Measurements from ENCODE around the gene MYH8. TPM values are rescaled to one million over a fixed set of nuclear protein-coding genes. Genes with fewer than 3 reads are reported as not detected.

Gene MYH8
- total and polyA plus RNA-seq, 4 donors = 0.14 TPM; not detected in 3

DNA sequence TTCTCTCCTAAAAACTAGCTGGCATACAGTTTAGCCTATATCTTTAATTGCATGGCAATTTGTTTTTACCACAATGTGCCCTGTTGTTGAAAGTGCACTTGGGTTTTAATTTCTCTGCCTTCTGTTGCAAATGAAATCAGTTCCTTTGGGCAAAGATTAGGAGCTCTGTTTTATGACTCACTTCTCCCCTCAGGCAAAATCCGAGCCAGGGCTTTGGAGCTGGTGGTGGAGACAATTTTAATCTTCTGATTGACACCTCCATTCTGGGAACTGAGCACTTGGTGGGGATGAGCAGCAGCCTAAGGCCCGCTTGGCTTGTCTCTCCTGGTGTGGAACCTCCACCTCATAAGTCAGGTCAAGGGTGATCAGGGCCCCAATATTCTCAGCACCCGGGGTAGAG, 13.3 kb upstream of the MYH8 start:
- TF ChIP-seq, protein P1, sequence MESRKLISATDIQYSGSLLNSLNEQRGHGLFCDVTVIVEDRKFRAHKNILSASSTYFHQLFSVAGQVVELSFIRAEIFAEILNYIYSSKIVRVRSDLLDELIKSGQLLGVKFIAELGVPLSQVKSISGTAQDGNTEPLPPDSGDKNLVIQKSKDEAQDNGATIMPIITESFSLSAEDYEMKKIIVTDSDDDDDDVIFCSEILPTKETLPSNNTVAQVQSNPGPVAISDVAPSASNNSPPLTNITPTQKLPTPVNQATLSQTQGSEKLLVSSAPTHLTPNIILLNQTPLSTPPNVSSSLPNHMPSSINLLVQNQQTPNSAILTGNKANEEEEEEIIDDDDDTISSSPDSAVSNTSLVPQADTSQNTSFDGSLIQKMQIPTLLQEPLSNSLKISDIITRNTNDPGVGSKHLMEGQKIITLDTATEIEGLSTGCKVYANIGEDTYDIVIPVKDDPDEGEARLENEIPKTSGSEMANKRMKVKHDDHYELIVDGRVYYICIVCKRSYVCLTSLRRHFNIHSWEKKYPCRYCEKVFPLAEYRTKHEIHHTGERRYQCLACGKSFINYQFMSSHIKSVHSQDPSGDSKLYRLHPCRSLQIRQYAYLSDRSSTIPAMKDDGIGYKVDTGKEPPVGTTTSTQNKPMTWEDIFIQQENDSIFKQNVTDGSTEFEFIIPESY (IDR thresholded peaks at IDR 0.05) = no peak
- TF ChIP-seq NR2F2 (IDR thresholded peaks at IDR 0.05) = no peak
- H3K9ac ChIP-seq (ENCODE audit: low read depth in 1 of 2, low read length in 2 of 2) = no peak overlapping the region
- H3K27me3 ChIP-seq (ENCODE audit: control insufficient read depth in 4 of 4, insufficient read depth in 4 of 4, low read length in 3 of 4) = no peaks in the 10 kb centered on the region
- H3K27ac ChIP-seq (ENCODE audit: low read depth in 1 of 2, low read length in 2 of 2) = no peak overlapping the region
- H3K4me1 ChIP-seq (ENCODE audit: control insufficient read depth in 4 of 4, insufficient read depth in 4 of 4, low read length in 3 of 4) = no peaks in the 10 kb centered on the region
- 63% methylated on average over 3 of the region's 3 CpGs for whole genome bisulfite sequencing
- peaks cover 0 to 3% (median under 1%) of the 10 kb centered on the region in 4 donors for H3K9me3 ChIP-seq (ENCODE audit: control insufficient read depth in 4 of 4, low read length in 3 of 4)
- DNase-seq (ENCODE audit: low spot score) = no peak
- H3K4me3 ChIP-seq (ENCODE audit: low read depth in 1 of 3, low read length in 3 of 3) = no peak overlapping the region
- H3K36me3 ChIP-seq (ENCODE audit: control insufficient read depth in 4 of 4, insufficient read depth in 3 of 4, low read depth in 1 of 4, low read length in 3 of 4) = no peaks in the 10 kb centered on the region

DNA sequence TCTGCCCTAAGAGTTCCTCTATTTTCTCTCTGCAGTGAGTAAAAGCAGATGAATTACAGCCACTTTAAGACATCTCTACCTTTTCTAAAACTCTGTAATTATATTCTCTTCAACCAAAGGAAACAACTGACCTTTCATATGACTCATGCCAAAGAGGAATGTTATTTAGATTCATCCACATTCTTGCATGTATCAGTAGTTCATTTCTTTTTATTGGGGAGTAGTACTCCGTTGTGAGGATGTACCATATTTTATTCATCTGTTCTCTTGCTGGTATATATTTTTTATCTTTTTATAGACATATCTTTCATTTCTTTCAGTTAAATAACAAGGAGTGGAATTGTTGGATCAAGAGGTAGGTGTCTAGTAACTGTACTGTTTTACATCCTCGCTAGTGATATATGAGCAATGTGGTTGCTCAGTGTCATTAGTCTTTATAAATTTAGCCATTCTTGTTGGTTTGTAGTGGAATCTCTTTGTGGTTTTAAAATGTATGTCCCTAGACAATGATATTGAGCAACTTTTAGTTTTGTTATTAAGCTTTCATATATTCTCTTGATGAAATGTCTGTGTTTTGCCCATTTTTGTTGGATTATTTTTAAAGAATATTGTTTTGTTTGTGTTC, 7.8 kb upstream of the MYH8 start:
- Histone ChIP-seq H3K4me1 (ENCODE audit: control insufficient read depth in 4 of 4, insufficient read depth in 4 of 4, low read length in 3 of 4) (no peaks in the 10 kb centered on the region), H3K9me3 (ENCODE audit: control insufficient read depth in 4 of 4, low read length in 3 of 4) (peaks cover 0 to 3% (median under 1%) of the 10 kb centered on the region in 4 donors), H3K4me3 (ENCODE audit: low read depth in 1 of 3, low read length in 3 of 3) (no peak overlapping the region), H3K27me3 (ENCODE audit: control insufficient read depth in 4 of 4, insufficient read depth in 4 of 4, low read length in 3 of 4) (peaks cover 0 to 3% (median 0%) of the 10 kb centered on the region in 4 donors), H3K36me3 (ENCODE audit: control insufficient read depth in 4 of 4, insufficient read depth in 3 of 4, low read depth in 1 of 4, low read length in 3 of 4) (no peaks in the 10 kb centered on the region), H3K27ac (ENCODE audit: low read depth in 1 of 2, low read length in 2 of 2) (no peak overlapping the region), H3K9ac (ENCODE audit: low read depth in 1 of 2, low read length in 2 of 2) (no peak overlapping the region)
- DNase-seq (ENCODE audit: low spot score) = no peak
- WGBS = 63% methylated on average over 2 of the region's 2 CpGs
- TF ChIP-seq JUND (IDR thresholded peaks at IDR 0.05) (no peak), FOXA2 (IDR thresholded peaks at IDR 0.05) (no peak), HNF4A (conservative IDR thresholded peaks at IDR 0.05) (no peak), RXRA (IDR thresholded peaks at IDR 0.05) (no peak), HNF4G (IDR thresholded peaks at IDR 0.05) (no peak), GABPA (IDR thresholded peaks at IDR 0.05 in 1 of 2, conservative IDR thresholded peaks at IDR 0.05 in 1 of 2) (no peak), TAF1 (conservative IDR thresholded peaks at IDR 0.05) (no peak), RAD21 (IDR thresholded peaks at IDR 0.05) (no peak), SP1 (IDR thresholded peaks at IDR 0.05) (no peak)
- TF ChIP-seq, protein P2, sequence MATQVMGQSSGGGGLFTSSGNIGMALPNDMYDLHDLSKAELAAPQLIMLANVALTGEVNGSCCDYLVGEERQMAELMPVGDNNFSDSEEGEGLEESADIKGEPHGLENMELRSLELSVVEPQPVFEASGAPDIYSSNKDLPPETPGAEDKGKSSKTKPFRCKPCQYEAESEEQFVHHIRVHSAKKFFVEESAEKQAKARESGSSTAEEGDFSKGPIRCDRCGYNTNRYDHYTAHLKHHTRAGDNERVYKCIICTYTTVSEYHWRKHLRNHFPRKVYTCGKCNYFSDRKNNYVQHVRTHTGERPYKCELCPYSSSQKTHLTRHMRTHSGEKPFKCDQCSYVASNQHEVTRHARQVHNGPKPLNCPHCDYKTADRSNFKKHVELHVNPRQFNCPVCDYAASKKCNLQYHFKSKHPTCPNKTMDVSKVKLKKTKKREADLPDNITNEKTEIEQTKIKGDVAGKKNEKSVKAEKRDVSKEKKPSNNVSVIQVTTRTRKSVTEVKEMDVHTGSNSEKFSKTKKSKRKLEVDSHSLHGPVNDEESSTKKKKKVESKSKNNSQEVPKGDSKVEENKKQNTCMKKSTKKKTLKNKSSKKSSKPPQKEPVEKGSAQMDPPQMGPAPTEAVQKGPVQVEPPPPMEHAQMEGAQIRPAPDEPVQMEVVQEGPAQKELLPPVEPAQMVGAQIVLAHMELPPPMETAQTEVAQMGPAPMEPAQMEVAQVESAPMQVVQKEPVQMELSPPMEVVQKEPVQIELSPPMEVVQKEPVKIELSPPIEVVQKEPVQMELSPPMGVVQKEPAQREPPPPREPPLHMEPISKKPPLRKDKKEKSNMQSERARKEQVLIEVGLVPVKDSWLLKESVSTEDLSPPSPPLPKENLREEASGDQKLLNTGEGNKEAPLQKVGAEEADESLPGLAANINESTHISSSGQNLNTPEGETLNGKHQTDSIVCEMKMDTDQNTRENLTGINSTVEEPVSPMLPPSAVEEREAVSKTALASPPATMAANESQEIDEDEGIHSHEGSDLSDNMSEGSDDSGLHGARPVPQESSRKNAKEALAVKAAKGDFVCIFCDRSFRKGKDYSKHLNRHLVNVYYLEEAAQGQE (IDR thresholded peaks at IDR 0.05) = no peak
- TF ChIP-seq, protein P3, sequence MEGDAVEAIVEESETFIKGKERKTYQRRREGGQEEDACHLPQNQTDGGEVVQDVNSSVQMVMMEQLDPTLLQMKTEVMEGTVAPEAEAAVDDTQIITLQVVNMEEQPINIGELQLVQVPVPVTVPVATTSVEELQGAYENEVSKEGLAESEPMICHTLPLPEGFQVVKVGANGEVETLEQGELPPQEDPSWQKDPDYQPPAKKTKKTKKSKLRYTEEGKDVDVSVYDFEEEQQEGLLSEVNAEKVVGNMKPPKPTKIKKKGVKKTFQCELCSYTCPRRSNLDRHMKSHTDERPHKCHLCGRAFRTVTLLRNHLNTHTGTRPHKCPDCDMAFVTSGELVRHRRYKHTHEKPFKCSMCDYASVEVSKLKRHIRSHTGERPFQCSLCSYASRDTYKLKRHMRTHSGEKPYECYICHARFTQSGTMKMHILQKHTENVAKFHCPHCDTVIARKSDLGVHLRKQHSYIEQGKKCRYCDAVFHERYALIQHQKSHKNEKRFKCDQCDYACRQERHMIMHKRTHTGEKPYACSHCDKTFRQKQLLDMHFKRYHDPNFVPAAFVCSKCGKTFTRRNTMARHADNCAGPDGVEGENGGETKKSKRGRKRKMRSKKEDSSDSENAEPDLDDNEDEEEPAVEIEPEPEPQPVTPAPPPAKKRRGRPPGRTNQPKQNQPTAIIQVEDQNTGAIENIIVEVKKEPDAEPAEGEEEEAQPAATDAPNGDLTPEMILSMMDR (IDR thresholded peaks at IDR 0.05; ENCODE audit: low read depth, low read length, missing input control) = no peak
- TF ChIP-seq, protein P4, sequence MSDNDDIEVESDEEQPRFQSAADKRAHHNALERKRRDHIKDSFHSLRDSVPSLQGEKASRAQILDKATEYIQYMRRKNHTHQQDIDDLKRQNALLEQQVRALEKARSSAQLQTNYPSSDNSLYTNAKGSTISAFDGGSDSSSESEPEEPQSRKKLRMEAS (IDR thresholded peaks at IDR 0.05) = no peak
- TF ChIP-seq, protein P1 (IDR thresholded peaks at IDR 0.05) = no peak
